GM18867 (cell line): ENCODE data around the gene DGKG.

ENCODE experiments used
- ATAC-seq: cut with Tn5 transposase; IDR thresholded peaks from one replicate; pipeline ENCODE4 v1.9.1; 2021; ENCODE audit warnings: mild to moderate bottlenecking, moderate library complexity; ENCODE audit not compliant: unreplicated experiment

DGKG gene

GRCh38 chr3:186361762-186362536, at the start of gene DGKG:
Gene DGKG, minus strand, starts transcription at chr3:186362234. Its CDS starts 41,775 bp downstream, at chr3:186320459.
- peak; percentile 73 for ATAC-seq

- no peak for ATAC-seq
These were observed 49.1 kb upstream of the DGKG start for GRCh38 chr3:186411089-186411488.

GRCh38 chr3:186406669-186407635, 44.9 kb upstream of the DGKG start:
- ATAC-seq: no peak

GRCh38 chr3:186401556-186401955, 39.5 kb upstream of the DGKG start:
- no peak for ATAC-seq

- no peak for ATAC-seq
These were observed 38.6 kb upstream of the DGKG start for GRCh38 chr3:186400662-186401061.

- ATAC-seq: no peak
These were observed 38.0 kb upstream of the DGKG start for GRCh38 chr3:186400026-186400425.

GRCh38 chr3:186394566-186395217, 32.7 kb upstream of the DGKG start:
- no peak for ATAC-seq

- ATAC-seq: peak; percentile 44
These were observed 25.0 kb upstream of the DGKG start for GRCh38 chr3:186386883-186387560.

GRCh38 chr3:186385856-186386602, 24.0 kb upstream of the DGKG start:
- ATAC-seq: no peak

- ATAC-seq: no peak
These were observed 21.3 kb upstream of the DGKG start for GRCh38 chr3:186383026-186383993.

GRCh38 chr3:186382217-186382885, 20.3 kb upstream of the DGKG start:
- peak; percentile 68 for ATAC-seq

- ATAC-seq: peak; percentile 5
These were observed 19.6 kb upstream of the DGKG start for GRCh38 chr3:186381424-186382216.

GRCh38 chr3:186380622-186381380, 18.8 kb upstream of the DGKG start:
- ATAC-seq: no peak

- ATAC-seq: no peak
These were observed 13.4 kb upstream of the DGKG start for GRCh38 chr3:186375443-186375842.

- ATAC-seq: no peak
These were observed 12.3 kb upstream of the DGKG start for GRCh38 chr3:186374376-186374775.

GRCh38 chr3:186369217-186369616, 7.2 kb upstream of the DGKG start:
- no peak for ATAC-seq

GRCh38 chr3:186368717-186369116, 6.7 kb upstream of the DGKG start:
- no peak for ATAC-seq
